H1 (cell line): Measurements from ENCODE around the gene CCDC141. TPM values are rescaled to one million over a fixed set of nuclear protein-coding genes. Genes with fewer than 3 reads are reported as not detected.

Experiments used
- CTCF ChIA-PET: fragments of 300-600 bp; sonication (Branson Sonifier 250); formaldehyde crosslinking; loops from one replicate; lab custom pipeline; 2021; ENCODE audit not compliant: partially characterized antibody; lab: Charles Lee
- POLR2A ChIA-PET: fragments of 300-600 bp; sonication (Branson Sonifier 250); formaldehyde crosslinking; loops from one replicate; lab custom pipeline; 2021; ENCODE audit warnings: inconsistent platforms; ENCODE audit not compliant: partially characterized antibody; lab: Charles Lee
- DNase-seq, 2 experiments: peaks; one replicate each; pipeline versions ENCODE4 v3.0.0 to v3.0.0-alpha.2; 2010 to 2022; ENCODE audit warnings: low spot score in 2 of 2, low read depth in 1 of 2, mixed read lengths in 1 of 2
- FAIRE-seq: peaks from 2 replicates; lab custom pipeline; 2011; peaks lifted over from hg19 to GRCh38; lab: Jason Lieb, UNC
- H2AFZ ChIP-seq: 2 replicates; pipeline ENCODE4 v1.8.1; 2012; ENCODE audit warnings: low read length, inconsistent platforms
- H2AK5ac ChIP-seq: 2 replicates; pipeline ENCODE4 v1.6.1; 2013; ENCODE audit warnings: low read depth, low read length
- H2BK120ac ChIP-seq: replicated peaks from 2 replicates; pipeline ENCODE3; 2013; ENCODE audit warnings: low read depth, low read length, inconsistent platforms
- H2BK12ac ChIP-seq: 2 replicates; pipeline ENCODE4 v1.6.1; 2013; ENCODE audit warnings: low read depth, low read length
- H2BK15ac ChIP-seq: 2 replicates; pipeline ENCODE4 v1.6.1; 2013; ENCODE audit warnings: low read length
- H2BK20ac ChIP-seq: 2 replicates; pipeline ENCODE4 v1.6.1; 2013; ENCODE audit warnings: low read length
- H2BK5ac ChIP-seq: 2 replicates; pipeline ENCODE4 v1.6.1; 2013; ENCODE audit warnings: low read depth, low read length
- H3K14ac ChIP-seq: 2 replicates; pipeline ENCODE4 v1.6.1; 2013; ENCODE audit warnings: inconsistent platforms; ENCODE audit not compliant: insufficient read length
- H3K18ac ChIP-seq: 2 replicates; pipeline ENCODE4 v1.6.1; 2013; ENCODE audit warnings: low read length; ENCODE audit errors: extremely low read depth
- H3K23ac ChIP-seq: 2 replicates; pipeline ENCODE4 v1.6.1; 2013; ENCODE audit warnings: inconsistent platforms; ENCODE audit not compliant: insufficient read length
- H3K23me2 ChIP-seq: 2 replicates; pipeline ENCODE4 v1.6.1; 2013; ENCODE audit warnings: low read depth, low read length
- H3K27ac ChIP-seq: 2 replicates; pipeline ENCODE4 v1.6.1; 2011; ENCODE audit warnings: low read depth, low read length, inconsistent platforms
- H3K27me3 ChIP-seq, 4 experiments: replicated peaks in 1 of 4; 1 replicate in 1 of 4; 2 replicates in 3 of 4; pipeline versions ENCODE4 v1.6.1 to v1.8.1; 2011 to 2013; ENCODE audit warnings: low read length in 3 of 4, mild to moderate bottlenecking in 3 of 4, inconsistent platforms in 2 of 4, mixed read lengths in 2 of 4, moderate library complexity in 1 of 4; ENCODE audit not compliant: control insufficient read depth in 3 of 4, insufficient read depth in 3 of 4; ENCODE audit errors: extremely low read depth in 1 of 4
- H3K36me3 ChIP-seq, 4 experiments: 2 replicates each; pipeline versions ENCODE4 v1.6.1 to v1.8.1; 2011 to 2013; ENCODE audit warnings: mild to moderate bottlenecking in 4 of 4, low read length in 3 of 4, moderate library complexity in 2 of 4, control low read depth in 1 of 4, inconsistent platforms in 1 of 4; ENCODE audit not compliant: insufficient read depth in 4 of 4, control insufficient read depth in 2 of 4
- H3K4ac ChIP-seq: replicated peaks from 2 replicates; pipeline ENCODE3; 2013; ENCODE audit warnings: low read length, low read depth, mixed read lengths, inconsistent platforms; ENCODE audit not compliant: insufficient read length
- H3K4me1 ChIP-seq, 4 experiments: replicated peaks in 1 of 4; 1 replicate in 1 of 4; 2 replicates in 3 of 4; pipeline versions ENCODE4 v1.6.1 to v1.8.1; 2011 to 2013; ENCODE audit warnings: low read length in 3 of 4, inconsistent platforms in 2 of 4, mixed read lengths in 1 of 4; ENCODE audit not compliant: insufficient read depth in 4 of 4, control insufficient read depth in 3 of 4
- H3K4me2 ChIP-seq, 2 experiments: 2 replicates each; pipeline versions ENCODE4 v1.6.1 to v1.8.1; 2011 to 2013; ENCODE audit warnings: low read depth in 2 of 2, low read length in 2 of 2, control low read depth in 1 of 2, inconsistent platforms in 1 of 2, mild to moderate bottlenecking in 1 of 2; ENCODE audit not compliant: insufficient read depth in 1 of 2
- H3K4me3 ChIP-seq, 4 experiments: fragments of 200-600, 300-600 bp in 1 of 4; sonication (generic), shearing (Covaris generic), sonication (Bioruptor Twin) in 1 of 4; 2 replicates each; pipeline versions ENCODE4 v1.5.1 to v1.8.1; 2011 to 2016; ENCODE audit warnings: low read length in 4 of 4, low read depth in 3 of 4, control low read depth in 2 of 4, inconsistent platforms in 2 of 4, mild to moderate bottlenecking in 2 of 4, mixed read lengths in 1 of 4, moderate library complexity in 1 of 4; ENCODE audit not compliant: insufficient read depth in 2 of 4; ENCODE audit errors: extremely low read depth in 1 of 4
- H3K56ac ChIP-seq: replicated peaks from 2 replicates; pipeline ENCODE3; 2013; ENCODE audit warnings: low read depth, mild to moderate bottlenecking, mixed read lengths, low read length, inconsistent platforms; ENCODE audit not compliant: insufficient read length
- H3K79me1 ChIP-seq: 2 replicates; pipeline ENCODE4 v1.6.1; 2013; ENCODE audit warnings: low read depth, low read length, control low read depth
- H3K79me2 ChIP-seq, 2 experiments: 2 replicates each; pipeline versions ENCODE4 v1.6.1 to v1.8.1; 2012 to 2013; ENCODE audit warnings: low read length in 2 of 2, mild to moderate bottlenecking in 2 of 2, inconsistent platforms in 1 of 2; ENCODE audit not compliant: insufficient read depth in 2 of 2, control insufficient read depth in 1 of 2
- H3K9ac ChIP-seq, 4 experiments: replicated peaks in 1 of 4; 1 replicate in 1 of 4; 2 replicates in 3 of 4; pipeline versions ENCODE4 v1.6.1 to v1.8.1; 2011 to 2013; ENCODE audit warnings: low read depth in 3 of 4, low read length in 3 of 4, control low read depth in 2 of 4, mild to moderate bottlenecking in 2 of 4, moderate library complexity in 2 of 4, inconsistent platforms in 1 of 4; ENCODE audit errors: extremely low read depth in 1 of 4
- H3K9me3 ChIP-seq, 2 experiments: 2 replicates each; pipeline versions ENCODE4 v1.6.1 to v1.8.1; 2012 to 2013; ENCODE audit warnings: mild to moderate bottlenecking in 2 of 2, moderate library complexity in 2 of 2, control low read depth in 1 of 2, inconsistent platforms in 1 of 2, low read depth in 1 of 2, low read length in 1 of 2, mixed read lengths in 1 of 2; ENCODE audit not compliant: insufficient read depth in 2 of 2
- H4K20me1 ChIP-seq, 2 experiments: replicated peaks in 1 of 2; 2 replicates each; pipeline versions ENCODE3 to v1.8.1; 2011 to 2013; ENCODE audit warnings: inconsistent platforms in 2 of 2, low read length in 2 of 2, mild to moderate bottlenecking in 1 of 2; ENCODE audit not compliant: insufficient read depth in 2 of 2, control insufficient read depth in 1 of 2
- H4K5ac ChIP-seq: 2 replicates; pipeline ENCODE4 v1.6.1; 2013; ENCODE audit warnings: low read length, low read depth, mixed read lengths, inconsistent platforms; ENCODE audit not compliant: insufficient read length
- H4K8ac ChIP-seq: 2 replicates; pipeline ENCODE4 v1.8.0; 2013; ENCODE audit warnings: mild to moderate bottlenecking, moderate library complexity, low read length, inconsistent platforms; ENCODE audit not compliant: insufficient read depth; ENCODE audit errors: extremely low read depth
- H4K91ac ChIP-seq: replicated peaks from 2 replicates; pipeline ENCODE3; 2013; ENCODE audit warnings: low read length, mixed read lengths, inconsistent platforms; ENCODE audit not compliant: insufficient read length
- BRCA1 ChIP-seq: IDR thresholded peaks from 2 replicates; pipeline ENCODE4 v1.6.1; 2012; ENCODE audit warnings: low read depth, low read length, improper control_type of control experiment
- EP300 ChIP-seq, 2 experiments: IDR thresholded peaks; 1 replicate in 1 of 2; 2 replicates in 1 of 2; pipeline ENCODE4 v1.6.1; 2011 to 2012; ENCODE audit warnings: low read depth in 2 of 2, low read length in 2 of 2, mild to moderate bottlenecking in 2 of 2, borderline replicate concordance in 1 of 2, inconsistent platforms in 1 of 2, moderate library complexity in 1 of 2
- HDAC6 ChIP-seq: IDR thresholded peaks from one replicate; pipeline ENCODE4 v1.7.1; 2012; ENCODE audit warnings: low read depth, mild to moderate bottlenecking, inconsistent platforms, low read length, moderate library complexity
- MAX ChIP-seq: IDR thresholded peaks from 2 replicates; pipeline ENCODE4 v1.6.1; 2012; ENCODE audit warnings: inconsistent platforms
- SP2 ChIP-seq: IDR thresholded peaks from 2 replicates; pipeline ENCODE4 v1.6.1; 2012; ENCODE audit warnings: mild to moderate bottlenecking, low read length, inconsistent platforms
- TAF1 ChIP-seq: IDR thresholded peaks from 2 replicates; pipeline ENCODE4 v1.6.1; 2011; ENCODE audit warnings: mild to moderate bottlenecking, low read depth, low read length
- WGBS, 2 experiments: shearing (Covaris generic) in 1 of 2; methylation state at CpG; one replicate each; pipeline versions ENCODE4 v1.1.6 to v1.1.7; 2013 to 2015; ENCODE audit warnings: low lambda C conversion rate in 2 of 2, mixed read lengths in 2 of 2, inconsistent platforms in 1 of 2, low coverage in 1 of 2, missing lambda C conversion rate in 1 of 2; ENCODE audit not compliant: insufficient replicate concordance in 2 of 2, insufficient coverage in 1 of 2, insufficient read length in 1 of 2; ENCODE audit errors: extremely low coverage in 1 of 2, missing lambda C conversion rate in 1 of 2; 5-methylcytosine and 5-hydroxymethylcytosine counted together
- polyA plus RNA-seq, 7 experiments: library from polyadenylated mRNA; depleted of rRNA in 3 of 7; stranded (reverse) in 5 of 7; unstranded in 2 of 7; fragments of >200 nt in 5 of 7; fragments of 200-250 nt in 2 of 7; gene quantifications; 1 replicate in 5 of 7; 2 replicates in 1 of 7; 4 replicates in 1 of 7; pipeline versions ENCODE4 v1.2.1 to v1.2.3, GENCODE V29; 2011 to 2013; ENCODE audit warnings: missing spikeins in 2 of 7, mixed read lengths in 2 of 7
- total RNA-seq: library from RNA; stranded (reverse); fragmentation: NEBNext Ultra II Directional; extraction: Animal tissue kit (Norgen Biotek cat#: 25700); gene quantifications from 2 replicates; pipeline ENCODE4 v1.2.1, GENCODE V29; 2021

Gene CCDC141
- total and polyA plus RNA-seq, 2 of the 8 experiments (the other 6 are each of a cell fraction or from before 2014, with no cell fraction given): 0.56 to 21.6 TPM

GRCh38 chr2:178783889-178784288, 266.0 kb downstream of the CCDC141 start:
- WGBS, 2 experiments: 97% methylated on average over 10 of the region's 10 CpGs; no CpG with 5 or more reads in 1 of the 2 experiments
- no peak for TF ChIP-seq SP2
- no peak for TF ChIP-seq MAX
- no peak for TF ChIP-seq HDAC6
- no peak for TF ChIP-seq TAF1
- no peak for TF ChIP-seq EP300 (IDR thresholded peaks at IDR 0.05; ENCODE audit: borderline replicate concordance in 1 of 2, low read depth in 2 of 2, low read length in 2 of 2)
- TF ChIP-seq BRCA1: no peak
- Histone ChIP-seq H3K4ac (no peak overlapping the region), H3K14ac (no peak overlapping the region), H2AK5ac (no peak overlapping the region), H3K27ac (no peak overlapping the region), H3K79me2 (no peaks in the 10 kb centered on the region), H3K56ac (no peak overlapping the region), H2BK12ac (no peak overlapping the region), H2BK5ac (no peak overlapping the region), H3K4me3 (no peak overlapping the region), H3K27me3 (no peaks in the 10 kb centered on the region), H2BK20ac (no peak overlapping the region), H3K79me1 (no peaks in the 10 kb centered on the region), H3K4me2 (no peak overlapping the region), H3K4me1 (no peaks in the 10 kb centered on the region), H4K8ac (no peak overlapping the region), H4K20me1 (no peaks in the 10 kb centered on the region), H4K5ac (no peak overlapping the region), H3K9ac (no peak overlapping the region), H2BK120ac (no peak overlapping the region), H3K36me3 (no peaks in the 10 kb centered on the region; a peak in 2 of 8 replicates), H2BK15ac (no peak overlapping the region), H3K9me3 (no peaks in the 10 kb centered on the region), H4K91ac (no peak overlapping the region), H3K23ac (no peak overlapping the region), H3K18ac (no peak overlapping the region), H2AFZ (no peak overlapping the region), H3K23me2 (no peaks in the 10 kb centered on the region)
- no peak for DNase-seq
- ChIA-PET CTCF (interaction anchor here (1.1 to 2.5 kb wide), 4 partner anchors 10 to 345 kb away, joined by 3 to 8 read pairs (median 6); no protein-coding TSS in a partner anchor), POLR2A (no interaction called here)
- no peak for FAIRE-seq
